ENCODE results near the gene SPACA9.

Gene SPACA9

DNA sequence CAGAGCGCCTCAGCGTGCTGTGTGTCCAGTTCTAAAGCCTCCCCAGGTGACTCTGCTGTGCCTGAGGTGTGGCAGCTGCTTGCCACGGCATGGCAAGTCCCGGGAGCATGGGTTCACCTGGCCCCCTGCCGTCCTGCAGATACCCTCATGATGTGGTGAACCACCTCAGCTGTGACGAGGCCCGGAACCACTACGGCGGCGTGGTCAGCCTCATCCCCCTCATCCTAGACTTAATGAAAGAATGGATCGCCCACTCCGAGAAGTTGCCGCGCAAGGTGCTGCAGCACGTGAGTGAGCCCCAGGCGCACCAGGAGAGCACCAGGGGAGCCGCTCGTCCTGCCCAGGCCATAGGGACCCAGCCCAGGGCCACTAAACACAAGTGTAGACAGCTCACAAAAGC, 9.5 kb downstream of the SPACA9 start:
- in situ Hi-C loops (cut with MboI; ENCODE audit: low sequenced_read_pairs), result no loop called here

DNA sequence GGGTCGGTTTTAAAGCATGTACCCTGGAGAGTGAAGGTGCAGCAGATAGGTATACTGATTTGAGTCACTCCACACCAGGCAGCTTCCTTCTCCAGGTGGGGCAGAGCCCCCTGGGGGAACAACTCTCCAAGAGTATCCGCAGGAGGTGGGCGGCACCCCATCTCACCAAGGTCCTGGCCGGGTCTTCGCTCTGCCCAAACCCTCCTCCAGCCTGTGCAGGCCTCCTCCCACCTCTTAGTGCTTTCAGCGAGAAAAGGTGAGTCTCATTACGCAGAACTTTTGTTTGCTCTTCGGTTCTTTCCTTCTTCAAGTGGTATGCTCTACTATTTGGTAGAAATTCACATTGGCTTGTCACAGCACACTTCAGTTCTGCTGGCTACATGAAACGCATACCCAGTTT, 13.7 kb downstream of the SPACA9 start:
- in situ Hi-C loops (cut with MboI; ENCODE audit: low sequenced_read_pairs), result no loop called here

- in situ Hi-C loops (cut with MboI; ENCODE audit: low sequenced_read_pairs), result no loop called here
These were observed 15.6 kb downstream of the SPACA9 start for GRCh38 chr9:132894346-132894745.

DNA sequence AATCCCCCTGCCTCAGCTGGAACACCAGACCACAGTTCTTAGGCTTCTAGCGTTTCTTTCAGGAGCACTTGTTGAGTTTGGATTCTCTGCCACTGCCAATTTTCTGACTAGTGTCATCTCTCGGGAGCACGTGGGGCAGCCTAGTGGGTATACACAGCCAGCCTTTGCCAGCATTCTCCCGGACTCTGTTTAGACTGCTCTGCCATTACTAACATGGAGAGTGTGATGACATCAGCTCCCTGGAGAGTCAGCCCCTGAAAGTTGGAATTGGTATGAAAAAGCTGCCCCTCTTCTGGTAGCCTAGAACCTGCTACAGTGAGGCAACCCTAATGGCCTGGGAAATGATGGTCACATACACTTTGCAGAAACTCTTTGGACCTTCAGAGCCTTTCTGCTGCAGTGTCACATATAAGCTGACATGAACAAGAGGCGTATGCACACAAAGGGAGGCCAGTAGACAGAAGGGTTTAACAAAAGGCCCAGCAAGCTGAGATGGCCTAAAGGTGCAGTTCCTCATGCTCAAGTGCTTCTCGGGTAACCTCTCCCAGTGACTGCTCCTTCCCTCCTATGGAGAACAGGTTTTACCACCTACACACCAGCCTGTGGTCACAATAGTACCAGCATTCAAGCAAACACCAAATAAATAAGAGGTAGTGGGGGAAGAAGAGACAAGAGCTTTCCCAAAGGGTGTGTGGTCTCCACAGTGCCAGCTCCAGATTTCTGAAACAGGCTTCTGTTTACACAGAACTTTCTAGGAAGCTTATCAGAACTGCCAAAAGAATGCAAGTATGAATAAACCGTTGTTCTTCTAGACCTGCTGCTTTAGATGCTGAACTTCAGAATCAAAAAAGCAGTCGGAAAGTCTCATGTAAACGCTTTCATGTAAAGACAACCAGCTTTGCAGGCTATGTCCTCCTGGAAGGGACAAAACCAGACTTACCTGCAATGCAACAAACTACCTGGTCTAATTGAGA, 16.5 kb downstream of the SPACA9 start:
- in situ Hi-C loops (cut with MboI; ENCODE audit: low sequenced_read_pairs), result no loop called here

GRCh38 chr9:132896264-132896663, 17.6 kb downstream of the SPACA9 start:
- in situ Hi-C loops (cut with MboI; ENCODE audit: low sequenced_read_pairs), result no loop called here

GRCh38 chr9:132896906-132897305, 18.2 kb downstream of the SPACA9 start:
- in situ Hi-C loops (cut with MboI; ENCODE audit: low sequenced_read_pairs), result no loop called here

DNA sequence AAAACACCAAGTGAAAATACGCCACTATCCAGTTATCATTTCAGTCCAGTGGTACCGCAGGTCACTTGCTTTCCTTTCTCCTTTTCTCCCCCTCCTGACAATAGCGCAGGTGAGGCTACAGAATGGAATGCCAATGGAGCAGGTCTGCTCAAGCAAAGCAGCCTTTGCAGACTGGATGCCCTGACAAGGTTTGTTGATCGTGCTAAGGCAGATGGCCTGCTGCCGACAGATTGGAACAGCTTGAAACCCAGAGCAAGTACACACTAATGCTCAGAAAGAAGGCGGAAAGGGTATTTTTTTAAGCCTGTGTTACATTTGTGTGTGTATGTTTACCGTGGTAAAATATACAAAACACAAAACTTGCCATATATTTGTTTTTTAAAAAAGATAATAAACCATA, 19.4 kb downstream of the SPACA9 start:
- in situ Hi-C loops (cut with MboI; ENCODE audit: low sequenced_read_pairs), result no loop called here

- in situ Hi-C loops (cut with MboI; ENCODE audit: low sequenced_read_pairs), result no loop called here
These were observed 23.4 kb downstream of the SPACA9 start for GRCh38 chr9:132901858-132902831.

DNA sequence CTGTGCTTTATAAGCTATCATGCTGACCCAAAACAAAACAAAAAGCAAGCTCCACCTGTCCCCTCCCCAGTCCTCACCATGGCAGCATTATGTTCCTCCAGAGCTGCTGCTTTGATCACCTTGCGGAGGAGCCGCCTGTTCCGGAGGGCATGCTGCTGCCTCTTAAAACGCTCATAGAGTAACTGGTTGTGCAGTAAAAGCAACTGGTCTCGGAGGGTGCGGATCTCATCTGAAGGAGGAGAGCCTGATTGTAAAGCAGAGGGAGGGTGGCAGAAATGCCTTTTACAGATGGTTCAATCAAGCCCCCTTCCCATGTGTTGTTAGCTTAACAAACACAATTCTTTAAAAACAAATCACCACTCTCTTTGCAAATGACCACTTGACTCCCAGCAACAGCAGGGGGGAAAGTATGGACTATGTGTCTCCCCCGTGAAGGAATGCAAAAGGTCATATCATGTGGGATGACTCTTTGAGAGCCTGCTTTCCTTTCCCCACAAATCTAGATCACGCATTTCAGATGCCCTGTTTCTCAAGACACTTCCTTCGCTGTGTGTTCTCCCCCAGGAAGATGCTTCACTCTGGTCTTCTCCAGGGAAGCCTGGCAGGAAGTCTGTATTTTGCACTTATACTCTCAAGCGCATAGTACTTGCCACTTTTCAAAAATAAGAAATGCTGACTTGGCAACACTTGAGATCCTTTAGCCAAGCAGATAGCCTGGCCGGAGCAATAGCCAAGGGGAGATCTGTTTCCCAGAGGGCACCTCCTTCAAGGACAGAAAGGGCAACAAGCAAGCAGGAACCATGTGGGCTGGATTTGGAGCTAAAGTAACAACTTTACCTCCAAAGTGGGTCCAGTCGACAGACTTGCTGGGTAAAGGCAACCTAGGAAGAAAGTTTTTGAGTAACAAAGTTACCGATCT, 25.1 kb downstream of the SPACA9 start:
- in situ Hi-C loops (cut with MboI; ENCODE audit: low sequenced_read_pairs), result no loop called here

DNA sequence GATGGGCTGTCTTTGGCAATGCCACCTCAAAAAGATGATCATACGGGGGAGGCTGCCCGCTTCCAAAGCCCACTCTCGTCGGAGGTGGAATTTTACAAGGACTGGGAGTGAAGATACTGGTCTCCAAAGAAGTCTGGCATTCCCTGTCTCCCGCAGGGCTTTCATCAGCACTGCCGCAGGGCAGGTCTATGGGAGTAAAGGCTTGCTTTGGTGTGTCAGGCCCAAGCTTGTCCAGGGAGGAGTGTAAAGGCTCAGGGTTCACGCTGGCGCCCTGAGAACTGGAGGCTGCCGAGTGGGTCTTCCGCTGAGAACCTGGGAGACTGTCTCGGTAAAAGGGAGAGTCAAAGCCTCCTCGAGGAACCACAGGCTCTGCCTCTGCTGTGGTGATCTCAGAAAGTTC, 27.0 kb downstream of the SPACA9 start:
- in situ Hi-C loops (cut with MboI; ENCODE audit: low sequenced_read_pairs), result no loop called here

GRCh38 chr9:132908635-132909034, 29.9 kb downstream of the SPACA9 start:
- in situ Hi-C loops (cut with MboI; ENCODE audit: low sequenced_read_pairs), result no loop called here

- in situ Hi-C loops (cut with MboI; ENCODE audit: low sequenced_read_pairs), result no loop called here
These were observed 30.6 kb downstream of the SPACA9 start for GRCh38 chr9:132909311-132909710.

DNA sequence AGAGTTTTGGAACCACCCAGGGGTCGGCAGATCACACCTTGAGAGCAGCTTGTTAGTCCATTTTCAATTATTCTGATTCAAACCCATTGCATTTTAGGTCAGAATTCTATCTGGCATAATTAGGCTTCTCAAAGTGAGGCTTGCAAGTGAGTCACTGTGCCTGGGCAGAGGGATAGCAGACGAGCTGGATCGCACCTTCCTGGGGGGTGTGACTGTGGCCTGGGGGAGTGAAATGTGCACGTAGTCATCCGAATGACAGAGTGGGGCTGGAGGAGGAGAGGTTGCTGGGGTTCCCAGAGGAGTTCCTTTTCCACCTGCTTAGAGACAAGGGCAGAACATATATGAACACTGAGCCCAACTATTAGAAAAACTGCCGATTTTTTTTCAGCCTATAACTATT, 31.7 kb downstream of the SPACA9 start:
- in situ Hi-C loops (cut with MboI; ENCODE audit: low sequenced_read_pairs), result no loop called here

DNA sequence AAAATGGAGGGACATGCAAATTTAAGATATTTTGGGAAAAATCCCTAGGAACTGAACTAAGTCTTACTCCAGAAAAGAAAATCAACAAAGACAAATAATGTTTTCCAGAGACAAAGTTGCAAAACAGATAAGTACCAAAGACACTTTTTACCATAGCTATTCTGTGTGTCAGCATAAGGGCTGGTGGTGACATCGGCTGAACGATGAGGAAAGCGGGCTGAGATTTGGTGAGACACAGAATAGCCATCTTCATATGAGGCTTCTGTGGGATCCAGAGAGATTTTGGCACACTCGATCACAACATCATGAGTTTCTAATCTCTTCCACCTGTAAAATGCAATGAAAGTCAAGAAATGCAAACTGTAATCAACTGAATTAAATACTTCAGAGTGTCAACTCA, 33.4 kb downstream of the SPACA9 start:
- in situ Hi-C loops (cut with MboI; ENCODE audit: low sequenced_read_pairs), result no loop called here

- in situ Hi-C loops (cut with MboI; ENCODE audit: low sequenced_read_pairs), result no loop called here
These were observed 36.2 kb downstream of the SPACA9 start for GRCh38 chr9:132914924-132915323.

DNA sequence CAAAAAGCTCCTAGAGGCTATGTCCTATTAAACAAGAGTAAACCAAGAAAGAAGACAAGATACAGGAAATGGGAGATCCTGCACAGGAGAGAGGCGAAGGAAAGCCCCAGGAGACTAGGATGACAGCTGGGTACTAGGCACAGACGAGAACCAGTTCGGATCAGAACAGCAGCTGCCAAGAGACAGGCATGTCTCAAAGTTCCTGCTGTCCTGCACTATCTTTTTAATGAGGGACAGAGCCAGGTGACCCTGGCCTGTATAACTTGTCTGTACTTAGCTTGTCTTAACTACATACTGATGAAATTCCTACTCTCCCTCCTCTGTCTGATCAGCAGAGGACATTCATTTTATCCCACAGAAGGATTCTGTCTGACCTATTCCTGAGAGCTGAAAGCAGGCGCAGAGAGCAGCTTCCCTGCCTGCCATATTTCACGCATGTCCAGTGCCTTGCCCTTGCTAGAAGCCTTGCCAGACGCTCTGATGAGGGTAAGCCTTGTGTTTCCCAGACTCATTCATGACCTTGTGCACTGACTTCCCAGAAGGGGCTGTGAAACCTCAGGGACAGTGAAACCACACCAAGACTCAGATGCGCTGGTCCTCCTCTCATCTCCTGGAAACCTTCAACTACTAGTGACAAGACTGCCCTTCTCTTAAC, 41.0 kb downstream of the SPACA9 start:
- in situ Hi-C loops (cut with MboI; ENCODE audit: low sequenced_read_pairs), result no loop called here

GRCh38 chr9:132923346-132923902, 44.7 kb downstream of the SPACA9 start:
- in situ Hi-C loops (cut with MboI; ENCODE audit: low sequenced_read_pairs), result no loop called here

- in situ Hi-C loops (cut with MboI; ENCODE audit: low sequenced_read_pairs), result no loop called here
These were observed 49.0 kb downstream of the SPACA9 start for GRCh38 chr9:132927704-132928103.

GRCh38 chr9:132931178-132931735, 52.6 kb downstream of the SPACA9 start:
- in situ Hi-C loops (cut with MboI; ENCODE audit: low sequenced_read_pairs), result no loop called here
